IgD-negative memory B cell (primary cell): Measurements from ENCODE around the gene DNAH7. TPM values are rescaled to one million over a fixed set of nuclear protein-coding genes. Genes with fewer than 3 reads are reported as not detected.
A peak's percentile ranks its signal among the peaks of the same experiment; 100 is the strongest.

Experiments used
- H3K27ac Mint-ChIP-seq, 3 donors: one replicate each; pipeline ENCODE4 v1.8.0; 2020 to 2022; ENCODE audit warnings: mild to moderate bottlenecking in 3 of 3, mixed read lengths in 3 of 3, moderate library complexity in 1 of 3
- H3K27me3 Mint-ChIP-seq: one replicate; pipeline ENCODE4 v1.8.0; 2021; ENCODE audit warnings: mixed read lengths
- H3K36me3 Mint-ChIP-seq: one replicate; pipeline ENCODE4 v1.8.0; 2020; ENCODE audit warnings: mild to moderate bottlenecking, mixed read lengths
- H3K4me1 Mint-ChIP-seq, 3 donors: one replicate each; pipeline ENCODE4 v1.8.0; 2020 to 2022; ENCODE audit warnings: mixed read lengths in 3 of 3, mild to moderate bottlenecking in 1 of 3
- H3K4me3 Mint-ChIP-seq, 4 donors: one replicate each; pipeline ENCODE4 v1.8.0; 2020 to 2022; ENCODE audit warnings: mild to moderate bottlenecking in 4 of 4, mixed read lengths in 4 of 4, moderate library complexity in 3 of 4
- H3K9me3 Mint-ChIP-seq, 3 donors: one replicate each; pipeline ENCODE4 v1.8.0; 2020 to 2021; ENCODE audit warnings: mixed read lengths in 3 of 3, mild to moderate bottlenecking in 1 of 3
- polyA plus RNA-seq: library from polyadenylated mRNA; unstranded; fragments of 300-500 nt; fragmentation: Illumina TruSeq; gene quantifications from one replicate; pipeline ENCODE4 v1.2.3, GENCODE V29; 2021

DNAH7 gene
- 0.11 TPM for polyA plus RNA-seq

GRCh38 chr2:196068271-196069209, at the start of gene DNAH7:
DNAH7 (minus strand) TSS chr2:196068837; CDS start chr2:196068711, 126 bp downstream.
- peaks cover 6% of the 10 kb centered on the region for H3K27me3 Mint-ChIP-seq

GRCh38 chr2:196117214-196117705, 48.6 kb upstream of the DNAH7 start:
- H3K4me1 Mint-ChIP-seq: peaks cover 0 to 8% (median 0%) of the 10 kb centered on the region in 3 donors
- no peak overlapping the region for H3K4me3 Mint-ChIP-seq
- no peaks in the 10 kb centered on the region for H3K27me3 Mint-ChIP-seq
- H3K36me3 Mint-ChIP-seq: peaks cover 1% of the 10 kb centered on the region
- H3K27ac Mint-ChIP-seq: no peak overlapping the region
- peaks cover 0 to 3% (median 0%) of the 10 kb centered on the region in 3 donors for H3K9me3 Mint-ChIP-seq

More at GRCh38 chr2:196068271-196069209, at the start of gene DNAH7:
- no peaks in the 10 kb centered on the region for H3K9me3 Mint-ChIP-seq
- peak within 1 kb of the TSS; percentile 78 to 91 (median 90) for H3K27ac Mint-ChIP-seq
- H3K4me3 Mint-ChIP-seq: peak within 1 kb of the TSS; percentile 84 to 94 (median 88)
- H3K4me1 Mint-ChIP-seq: peaks cover 10 to 15% (median 13%) of the 10 kb centered on the region in 3 donors
- no peaks in the 10 kb centered on the region for H3K36me3 Mint-ChIP-seq

GRCh38 chr2:196113061-196113974, 44.7 kb upstream of the DNAH7 start:
- H3K4me1 Mint-ChIP-seq: peaks cover 0 to 10% (median 6%) of the 10 kb centered on the region in 3 donors
- no peaks in the 10 kb centered on the region for H3K9me3 Mint-ChIP-seq
- peak overlapping the region in 1 of 4 donors; percentile 47 for H3K4me3 Mint-ChIP-seq
- H3K27me3 Mint-ChIP-seq: no peaks in the 10 kb centered on the region
- H3K27ac Mint-ChIP-seq: peak overlapping the region in 2 of 3 donors; percentile 5 to 39
- no peaks in the 10 kb centered on the region for H3K36me3 Mint-ChIP-seq

- H3K9me3 Mint-ChIP-seq: no peaks in the 10 kb centered on the region
- peaks cover 4 to 10% (median 9%) of the 10 kb centered on the region in 3 donors for H3K4me1 Mint-ChIP-seq
- no peak overlapping the region for H3K27ac Mint-ChIP-seq
- H3K4me3 Mint-ChIP-seq: no peak overlapping the region
- no peaks in the 10 kb centered on the region for H3K27me3 Mint-ChIP-seq
- no peaks in the 10 kb centered on the region for H3K36me3 Mint-ChIP-seq
Observed at GRCh38 chr2:196112418-196113034, 43.9 kb upstream of the DNAH7 start.

- Mint-ChIP-seq H3K9me3 (no peaks in the 10 kb centered on the region), H3K4me3 (peak overlapping the region in 1 of 4 donors; percentile 17), H3K27ac (peak overlapping the region in 1 of 3 donors; percentile 57), H3K4me1 (peaks cover 18 to 30% (median 19%) of the 10 kb centered on the region in 3 donors), H3K27me3 (no peaks in the 10 kb centered on the region), H3K36me3 (no peaks in the 10 kb centered on the region)
Observed at GRCh38 chr2:196108604-196109003, 40.0 kb upstream of the DNAH7 start.

- Mint-ChIP-seq H3K9me3 (no peaks in the 10 kb centered on the region), H3K36me3 (no peaks in the 10 kb centered on the region), H3K4me1 (peaks cover 34 to 49% (median 41%) of the 10 kb centered on the region in 3 donors), H3K4me3 (peak overlapping the region in 3 of 4 donors; percentile 44 to 91 (median 48)), H3K27me3 (no peaks in the 10 kb centered on the region), H3K27ac (peak overlapping the region in 1 of 3 donors; percentile 74)
Observed at GRCh38 chr2:196105951-196106350, 37.3 kb upstream of the DNAH7 start.

- Mint-ChIP-seq H3K27me3 (no peaks in the 10 kb centered on the region), H3K36me3 (peaks cover 2% of the 10 kb centered on the region), H3K4me1 (peaks cover 42 to 55% (median 48%) of the 10 kb centered on the region in 3 donors), H3K9me3 (no peaks in the 10 kb centered on the region), H3K4me3 (peak overlapping the region in 2 of 4 donors; percentile 1 to 24), H3K27ac (no peak overlapping the region)
Observed at GRCh38 chr2:196104066-196104465, 35.4 kb upstream of the DNAH7 start.

GRCh38 chr2:196103626-196104025, 35.0 kb upstream of the DNAH7 start:
- no peaks in the 10 kb centered on the region for H3K9me3 Mint-ChIP-seq
- H3K36me3 Mint-ChIP-seq: peaks cover 2% of the 10 kb centered on the region
- no peak overlapping the region for H3K27ac Mint-ChIP-seq
- H3K4me3 Mint-ChIP-seq: peak overlapping the region in 2 of 4 donors; percentile 18 to 24
- H3K27me3 Mint-ChIP-seq: no peaks in the 10 kb centered on the region
- H3K4me1 Mint-ChIP-seq: peaks cover 45 to 54% (median 50%) of the 10 kb centered on the region in 3 donors

- H3K36me3 Mint-ChIP-seq: peaks cover 2% of the 10 kb centered on the region
- H3K4me3 Mint-ChIP-seq: peak overlapping the region in 3 of 4 donors; percentile 18 to 65 (median 52)
- no peaks in the 10 kb centered on the region for H3K9me3 Mint-ChIP-seq
- H3K4me1 Mint-ChIP-seq: peaks cover 46 to 58% (median 50%) of the 10 kb centered on the region in 3 donors
- H3K27ac Mint-ChIP-seq: peak overlapping the region in 2 of 3 donors; percentile 4 to 41
- no peaks in the 10 kb centered on the region for H3K27me3 Mint-ChIP-seq
Observed at GRCh38 chr2:196101325-196101991, 32.8 kb upstream of the DNAH7 start.

- H3K4me1 Mint-ChIP-seq: peaks cover 33 to 48% (median 40%) of the 10 kb centered on the region in 3 donors
- H3K36me3 Mint-ChIP-seq: peaks cover 2% of the 10 kb centered on the region
- H3K27ac Mint-ChIP-seq: peak overlapping the region in 1 of 3 donors; percentile 28
Observed at GRCh38 chr2:196099916-196100315, 31.3 kb upstream of the DNAH7 start.

GRCh38 chr2:196097864-196098660, 29.4 kb upstream of the DNAH7 start:
- peaks cover 6% of the 10 kb centered on the region for H3K36me3 Mint-ChIP-seq
- H3K27ac Mint-ChIP-seq: no peak overlapping the region
- H3K27me3 Mint-ChIP-seq: no peaks in the 10 kb centered on the region
- H3K4me3 Mint-ChIP-seq: peak overlapping the region in 1 of 4 donors; percentile 9
- peaks cover 33 to 36% (median 34%) of the 10 kb centered on the region in 3 donors for H3K4me1 Mint-ChIP-seq
- peaks cover 0 to 9% (median 0%) of the 10 kb centered on the region in 3 donors for H3K9me3 Mint-ChIP-seq

More at GRCh38 chr2:196099916-196100315, 31.3 kb upstream of the DNAH7 start:
- Mint-ChIP-seq H3K4me3 (peak overlapping the region in 1 of 4 donors; percentile 51), H3K9me3 (no peaks in the 10 kb centered on the region), H3K27me3 (no peaks in the 10 kb centered on the region)

GRCh38 chr2:196096982-196097745, 28.5 kb upstream of the DNAH7 start:
- H3K9me3 Mint-ChIP-seq: peaks cover 0 to 12% (median 0%) of the 10 kb centered on the region in 3 donors
- H3K36me3 Mint-ChIP-seq: peaks cover 6% of the 10 kb centered on the region
- H3K27ac Mint-ChIP-seq: no peak overlapping the region
- no peak overlapping the region for H3K4me3 Mint-ChIP-seq
- no peaks in the 10 kb centered on the region for H3K27me3 Mint-ChIP-seq
- H3K4me1 Mint-ChIP-seq: peaks cover 26 to 28% (median 28%) of the 10 kb centered on the region in 3 donors
